Trophoblast cell (in vitro differentiated cells and primary cell): Measurements from ENCODE around the gene IL21.

ENCODE experiments used
- DNase-seq, 2 donors: peaks; one replicate each; pipeline ENCODE4 v3.0.0-alpha.2; 2016
- H2AFZ ChIP-seq: 2 replicates; pipeline ENCODE4 v1.6.1; 2013; ENCODE audit warnings: low read length, moderate library complexity, mild to moderate bottlenecking; ENCODE audit not compliant: insufficient read depth, poor library complexity
- H2AK5ac ChIP-seq: 2 replicates; pipeline ENCODE4 v1.6.1; 2013; ENCODE audit warnings: mild to moderate bottlenecking, low read length
- H2BK120ac ChIP-seq: 2 replicates; pipeline ENCODE4 v1.6.1; 2013; ENCODE audit warnings: low read length, mild to moderate bottlenecking, moderate library complexity; ENCODE audit not compliant: insufficient read depth, poor library complexity
- H2BK12ac ChIP-seq: 2 replicates; pipeline ENCODE4 v1.6.1; 2013; ENCODE audit warnings: mild to moderate bottlenecking, low read length, moderate library complexity
- H2BK5ac ChIP-seq: 2 replicates; pipeline ENCODE4 v1.6.1; 2013; ENCODE audit warnings: low read length, low read depth, moderate library complexity, mild to moderate bottlenecking; ENCODE audit not compliant: poor library complexity
- H3K14ac ChIP-seq: 2 replicates; pipeline ENCODE4 v1.6.1; 2013; ENCODE audit warnings: mild to moderate bottlenecking, low read length
- H3K18ac ChIP-seq: 2 replicates; pipeline ENCODE4 v1.6.1; 2013; ENCODE audit warnings: mild to moderate bottlenecking, low read length
- H3K23ac ChIP-seq: 2 replicates; pipeline ENCODE4 v1.6.1; 2013; ENCODE audit warnings: low read length
- H3K27ac ChIP-seq: 2 replicates; pipeline ENCODE4 v1.5.1; 2013; ENCODE audit warnings: low read depth, mild to moderate bottlenecking, inconsistent platforms, low read length, moderate library complexity
- H3K27me3 ChIP-seq: 2 replicates; pipeline ENCODE4 v1.6.1; 2013; ENCODE audit warnings: inconsistent platforms, mild to moderate bottlenecking, low read length, moderate library complexity; ENCODE audit not compliant: insufficient read depth
- H3K36me3 ChIP-seq, 2 experiments: 1 replicate in 1 of 2; 2 replicates in 1 of 2; pipeline ENCODE4 v1.6.1; 2013; ENCODE audit warnings: low read length in 2 of 2, mild to moderate bottlenecking in 2 of 2, moderate library complexity in 1 of 2; ENCODE audit not compliant: insufficient read depth in 2 of 2, control insufficient read depth in 1 of 2
- H3K4ac ChIP-seq: 2 replicates; pipeline ENCODE4 v1.6.1; 2013; ENCODE audit warnings: low read depth, mild to moderate bottlenecking, low read length, moderate library complexity
- H3K4me1 ChIP-seq, 2 experiments: 1 replicate in 1 of 2; 2 replicates in 1 of 2; pipeline ENCODE4 v1.6.1; 2013; ENCODE audit warnings: low read length in 2 of 2, mild to moderate bottlenecking in 2 of 2, moderate library complexity in 1 of 2; ENCODE audit not compliant: insufficient read depth in 2 of 2, control insufficient read depth in 1 of 2
- H3K4me2 ChIP-seq: 2 replicates; pipeline ENCODE4 v1.6.1; 2013; ENCODE audit warnings: inconsistent platforms, mild to moderate bottlenecking, low read length, moderate library complexity
- H3K4me3 ChIP-seq: 2 replicates; pipeline ENCODE4 v1.5.1; 2013; ENCODE audit warnings: mild to moderate bottlenecking, low read depth, low read length, inconsistent platforms
- H3K79me1 ChIP-seq: one replicate; pipeline ENCODE4 v1.6.1; 2013; ENCODE audit warnings: low read length
- H3K79me2 ChIP-seq: 2 replicates; pipeline ENCODE4 v1.6.1; 2013; ENCODE audit warnings: low read length, mild to moderate bottlenecking; ENCODE audit not compliant: control insufficient read depth, insufficient read depth, poor library complexity
- H3K9ac ChIP-seq: 2 replicates; pipeline ENCODE4 v1.6.1; 2013; ENCODE audit warnings: mild to moderate bottlenecking, low read length
- H3K9me3 ChIP-seq: 2 replicates; pipeline ENCODE4 v1.6.1; 2013; ENCODE audit warnings: low read depth, mild to moderate bottlenecking, control low read depth, inconsistent platforms, low read length; ENCODE audit not compliant: insufficient read depth
- H4K12ac ChIP-seq: 2 replicates; pipeline ENCODE4 v1.6.1; 2013; ENCODE audit warnings: low read depth, mild to moderate bottlenecking, low read length, moderate library complexity
- H4K8ac ChIP-seq: 2 replicates; pipeline ENCODE4 v1.6.1; 2013; ENCODE audit warnings: low read depth, mild to moderate bottlenecking, low read length, moderate library complexity
- H4K91ac ChIP-seq: one replicate; pipeline ENCODE4 v1.6.1; 2013; ENCODE audit warnings: low read depth, mild to moderate bottlenecking, low read length, moderate library complexity
- WGBS: extraction: QIAGEN DNeasy Blood & Tissue Kit; methylation state at CpG from one replicate; pipeline ENCODE4 v1.1.7; 2013; ENCODE audit warnings: missing lambda C conversion rate; ENCODE audit not compliant: insufficient read length, insufficient coverage; ENCODE audit errors: extremely low coverage; 5-methylcytosine and 5-hydroxymethylcytosine counted together

Gene IL21

GRCh38 chr4:122633211-122633610 is 12.3 kb upstream of the IL21 start:
- whole genome bisulfite sequencing, result no CpG with 5 or more reads among the region's 2 CpGs
- Histone ChIP-seq H3K27ac (no peak overlapping the region), H3K36me3 (no peaks in the 10 kb centered on the region), H3K79me1 (no peaks in the 10 kb centered on the region), H3K4me2 (no peak overlapping the region), H3K14ac (no peak overlapping the region), H4K8ac (no peak overlapping the region), H3K27me3 (no peaks in the 10 kb centered on the region), H3K9me3 (no peaks in the 10 kb centered on the region), H3K4me3 (no peak overlapping the region), H4K12ac (no peak overlapping the region), H2BK120ac (no peak overlapping the region), H3K4me1 (no peaks in the 10 kb centered on the region), H3K79me2 (no peaks in the 10 kb centered on the region), H3K23ac (no peak overlapping the region), H2AK5ac (no peak overlapping the region), H4K91ac (no peak overlapping the region), H3K9ac (no peak overlapping the region), H2BK5ac (no peak overlapping the region), H3K4ac (no peak overlapping the region), H3K18ac (no peak overlapping the region), H2AFZ (no peak overlapping the region), H2BK12ac (no peak overlapping the region)
- peak; percentile 25 to 77 for DNase-seq

GRCh38 chr4:122632396-122633143 is 11.7 kb upstream of the IL21 start:
- Histone ChIP-seq H3K36me3 (no peaks in the 10 kb centered on the region), H2BK120ac (no peak overlapping the region), H4K91ac (no peak overlapping the region), H3K14ac (no peak overlapping the region), H4K8ac (no peak overlapping the region), H3K4ac (no peak overlapping the region), H4K12ac (no peak overlapping the region), H3K4me3 (no peak overlapping the region), H3K79me1 (no peaks in the 10 kb centered on the region), H2AK5ac (no peak overlapping the region), H3K27ac (no peak overlapping the region), H2AFZ (no peak overlapping the region), H3K9me3 (no peaks in the 10 kb centered on the region), H3K9ac (no peak overlapping the region), H3K23ac (no peak overlapping the region), H2BK12ac (no peak overlapping the region), H3K4me2 (no peak overlapping the region), H3K27me3 (no peaks in the 10 kb centered on the region), H3K79me2 (no peaks in the 10 kb centered on the region), H3K18ac (no peak overlapping the region), H2BK5ac (no peak overlapping the region), H3K4me1 (no peaks in the 10 kb centered on the region)
- no CpG with 5 or more reads among the region's 7 CpGs for WGBS
- no peak for DNase-seq

- no peaks in the 10 kb centered on the region for H3K36me3 ChIP-seq
- H4K91ac ChIP-seq, result no peak overlapping the region
- no peak overlapping the region for H2AK5ac ChIP-seq
- no peaks in the 10 kb centered on the region for H3K79me2 ChIP-seq
- H3K79me1 ChIP-seq, result no peaks in the 10 kb centered on the region
- no peak overlapping the region for H2BK120ac ChIP-seq
- H2BK5ac ChIP-seq, result no peak overlapping the region
- no peak overlapping the region for H3K23ac ChIP-seq
- H3K14ac ChIP-seq, result no peak overlapping the region
- no peak overlapping the region for H4K12ac ChIP-seq
- H3K4me3 ChIP-seq, result no peak overlapping the region
- H3K27me3 ChIP-seq, result no peaks in the 10 kb centered on the region
- H3K9ac ChIP-seq, result no peak overlapping the region
- no peak overlapping the region for H3K4me2 ChIP-seq
- H3K27ac ChIP-seq, result no peak overlapping the region
- H3K9me3 ChIP-seq, result no peaks in the 10 kb centered on the region
- H2AFZ ChIP-seq, result no peak overlapping the region
- no peak overlapping the region for H2BK12ac ChIP-seq
- WGBS, result no CpG with 5 or more reads among the region's 2 CpGs
- H3K4me1 ChIP-seq, result no peaks in the 10 kb centered on the region
- H4K8ac ChIP-seq, result no peak overlapping the region
- no peak overlapping the region for H3K18ac ChIP-seq
- no peak for DNase-seq
- no peak overlapping the region for H3K4ac ChIP-seq
Measured at GRCh38 chr4:122625156-122625555, 4.3 kb upstream of the IL21 start.

- H3K27me3 ChIP-seq, result no peaks in the 10 kb centered on the region
- no peak overlapping the region for H4K8ac ChIP-seq
- H2BK12ac ChIP-seq, result no peak overlapping the region
- H3K36me3 ChIP-seq, result no peaks in the 10 kb centered on the region
- H3K79me2 ChIP-seq, result no peaks in the 10 kb centered on the region
- H2BK5ac ChIP-seq, result no peak overlapping the region
- no peak overlapping the region for H3K4me2 ChIP-seq
- H3K23ac ChIP-seq, result no peak overlapping the region
- no peaks in the 10 kb centered on the region for H3K79me1 ChIP-seq
- H3K4me1 ChIP-seq, result no peaks in the 10 kb centered on the region
- no peak for DNase-seq
- no peak overlapping the region for H3K9ac ChIP-seq
- H3K4ac ChIP-seq, result no peak overlapping the region
- no peak overlapping the region for H4K12ac ChIP-seq
- H3K4me3 ChIP-seq, result no peak overlapping the region
- H3K14ac ChIP-seq, result no peak overlapping the region
- no peak overlapping the region for H4K91ac ChIP-seq
- no peak overlapping the region for H2BK120ac ChIP-seq
- no CpG with 5 or more reads among the region's 2 CpGs for WGBS
- no peak overlapping the region for H3K27ac ChIP-seq
- no peak overlapping the region for H2AK5ac ChIP-seq
- no peak overlapping the region for H3K18ac ChIP-seq
- H2AFZ ChIP-seq, result no peak overlapping the region
- H3K9me3 ChIP-seq, result no peaks in the 10 kb centered on the region
Measured at GRCh38 chr4:122624205-122624604, 3.3 kb upstream of the IL21 start.
